SKM-1 treated with dmso at 0.1 percent for 144 hours (cell line): ENCODE results near the gene TMEM51.

Experiments used
- DNase-seq: peaks from one replicate; lab custom pipeline; 2025; ENCODE audit not compliant: unreplicated experiment; lab: John Stamatoyannopoulos, UW

The TMEM51 gene

DNA sequence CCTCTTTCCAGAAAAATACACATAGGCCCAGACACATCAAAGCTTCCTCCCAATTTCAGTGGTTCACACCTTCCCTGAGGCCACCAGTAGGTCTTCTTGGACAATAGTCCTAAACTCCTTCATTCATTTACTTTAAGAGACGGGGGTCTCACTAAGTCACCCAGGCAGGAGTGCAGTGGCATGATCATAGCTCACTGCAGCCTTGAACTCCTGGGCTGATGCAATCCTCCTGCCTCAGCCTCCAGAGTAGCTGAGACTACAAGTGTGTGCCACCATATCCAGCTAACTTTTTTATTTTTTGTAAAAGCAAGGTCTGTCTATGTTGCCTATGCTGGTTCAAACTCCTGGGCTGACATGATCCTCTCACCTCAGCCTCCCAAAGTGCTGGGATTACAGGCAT, 85.2 kb downstream of the TMEM51 start:
- DNase-seq = no peak

DNA sequence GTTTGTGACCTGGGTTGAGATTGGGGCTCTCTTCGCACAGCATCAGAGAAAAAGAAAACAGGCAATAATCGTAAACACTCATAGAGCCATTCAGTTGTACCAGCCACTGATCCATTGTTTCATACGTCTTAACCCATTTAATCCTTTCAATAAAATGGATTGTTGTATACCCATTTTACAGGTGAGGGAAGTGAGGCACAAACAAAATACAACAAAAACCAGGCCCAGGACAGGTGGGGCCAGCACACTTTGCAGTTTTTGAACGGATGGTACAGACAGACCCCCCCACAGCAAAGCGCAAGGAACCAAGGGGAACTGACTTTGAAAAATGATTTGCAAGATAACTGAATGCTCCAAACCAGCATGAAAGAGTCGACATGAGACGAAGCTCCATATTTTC, 89.2 kb downstream of the TMEM51 start:
- DNase-seq = no peak

DNA sequence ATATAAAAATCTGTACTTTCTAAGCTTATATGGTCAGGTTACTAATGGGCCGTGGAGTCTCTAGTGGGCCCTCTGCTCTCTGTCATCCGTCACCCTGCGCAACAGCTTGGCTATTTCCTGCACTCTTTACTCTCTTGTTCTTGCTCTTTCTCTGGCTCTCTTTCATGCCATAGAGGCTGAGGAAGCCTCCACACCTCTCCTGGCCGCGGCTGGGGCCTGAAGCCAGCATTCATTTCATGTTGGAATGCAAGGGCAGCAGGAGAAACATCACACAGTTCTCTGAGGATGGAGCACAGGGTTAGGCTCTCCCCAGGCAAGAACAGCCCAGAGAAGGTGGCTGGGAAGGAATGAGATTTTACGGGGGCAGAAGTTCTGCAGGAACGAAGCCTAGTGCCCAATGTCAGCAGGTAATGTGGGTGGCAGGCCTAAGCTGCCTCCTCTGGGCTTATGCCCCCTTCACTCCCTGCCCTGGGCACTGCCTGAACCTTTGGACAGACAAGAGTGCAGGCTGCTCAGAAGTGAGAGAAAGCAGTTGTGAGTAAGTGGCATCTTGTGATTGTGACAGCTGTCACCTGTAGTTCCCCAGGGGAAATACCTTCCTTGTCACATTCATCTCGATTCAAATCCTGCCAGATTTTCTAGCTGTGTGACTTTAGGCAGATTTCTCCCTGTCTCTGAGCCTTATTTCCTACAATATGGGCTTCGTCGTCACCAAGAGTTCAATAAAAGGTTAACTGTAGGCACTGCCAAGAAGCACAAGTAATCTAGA, 89.9 kb downstream of the TMEM51 start:
- no peak for DNase-seq

DNA sequence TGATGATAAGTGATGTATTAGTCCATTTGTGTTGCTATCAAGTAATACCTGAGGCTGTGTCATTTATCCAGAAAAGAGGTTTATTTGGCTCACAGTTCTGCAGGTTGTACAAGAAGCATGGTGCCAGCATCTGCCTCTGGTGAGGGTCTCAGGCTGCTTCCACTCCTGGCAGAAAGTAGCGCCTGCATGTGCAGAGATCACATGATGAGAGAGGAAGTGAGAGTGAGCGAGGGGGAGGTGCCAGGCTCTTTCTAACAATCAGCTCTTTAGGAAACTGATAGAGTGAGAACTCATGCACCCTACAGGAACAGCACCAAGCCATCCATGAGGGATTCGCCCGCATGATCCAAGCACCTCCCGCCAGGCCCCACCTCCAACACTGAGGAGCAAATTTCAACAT, 91.3 kb downstream of the TMEM51 start:
- DNase-seq = no peak

DNA sequence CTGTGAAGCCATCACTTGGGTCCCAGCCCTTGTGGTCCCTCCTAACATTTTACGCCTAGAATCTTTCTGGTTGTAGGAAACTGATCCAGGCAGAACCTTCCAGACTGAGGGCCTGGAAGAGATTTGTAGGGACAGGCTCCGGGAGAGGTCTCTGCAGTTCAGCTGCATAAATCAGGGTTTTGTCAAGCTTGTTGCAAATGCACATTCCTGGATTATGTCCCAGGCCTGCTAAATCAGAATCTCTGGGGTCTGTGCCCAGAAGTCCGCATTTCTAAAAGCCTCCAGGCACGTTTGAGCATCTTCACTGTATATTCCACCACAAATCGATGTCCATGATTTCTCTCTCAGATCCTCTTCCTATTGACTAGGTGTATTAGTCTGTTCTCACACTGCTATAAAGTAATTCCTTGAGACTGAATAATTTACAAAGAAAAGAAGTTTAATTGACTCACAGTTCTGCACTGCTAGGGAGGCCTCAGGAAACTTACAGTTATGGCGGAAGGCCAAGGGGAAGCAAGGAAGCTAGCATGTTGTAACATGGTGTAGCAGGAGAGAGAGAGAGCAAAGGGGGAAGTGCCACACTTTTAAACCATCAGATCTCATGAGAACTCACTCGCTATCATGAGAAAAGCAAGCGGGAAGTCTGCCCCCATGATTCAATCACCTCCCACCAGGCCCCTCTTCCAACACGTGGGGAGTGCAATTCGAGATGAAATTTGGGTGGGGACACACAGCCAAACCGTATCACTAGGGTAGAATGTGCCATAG, 92.2 kb downstream of the TMEM51 start:
- DNase-seq = peak; percentile 72

DNA sequence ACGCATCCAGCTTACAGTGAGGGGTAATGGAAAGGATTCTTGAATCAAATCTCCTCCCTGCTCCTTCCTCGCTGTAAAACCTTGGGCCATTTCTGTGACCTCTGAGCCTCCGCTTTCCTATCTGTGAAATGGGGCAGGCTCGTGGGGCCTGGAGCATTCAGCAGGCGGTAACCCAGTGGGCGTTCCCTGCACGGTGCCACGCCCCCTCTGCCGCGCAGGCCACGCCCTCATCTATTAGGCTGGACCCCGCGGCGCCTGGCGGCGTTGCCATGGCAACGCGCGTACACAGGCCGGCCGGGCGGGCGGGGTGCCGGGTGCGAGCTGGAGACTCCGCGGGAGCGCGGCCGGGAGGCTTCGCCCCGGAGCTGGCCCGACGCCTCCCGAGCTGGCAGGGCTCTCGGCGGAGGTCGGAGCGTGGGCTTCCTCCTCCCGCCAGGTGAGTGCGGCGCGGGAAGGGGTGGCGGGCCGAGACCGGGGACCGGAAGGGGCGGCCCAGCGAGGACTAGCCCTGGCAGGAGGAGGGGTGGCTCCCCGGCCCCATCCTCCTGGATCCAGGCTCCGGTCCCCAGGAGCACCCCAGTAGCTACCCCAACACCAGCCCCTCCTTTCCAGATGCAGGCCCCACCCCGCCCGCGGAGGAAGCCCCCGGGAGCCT, 93.5 kb downstream of the TMEM51 start, which contains the start of gene FHAD1:
TSS of gene FHAD1 (plus strand) at position 264 of the 655 bp plus-strand sequence. CDS start 4,562 bp downstream, outside the sequence.
- DNase-seq = no peak

DNA sequence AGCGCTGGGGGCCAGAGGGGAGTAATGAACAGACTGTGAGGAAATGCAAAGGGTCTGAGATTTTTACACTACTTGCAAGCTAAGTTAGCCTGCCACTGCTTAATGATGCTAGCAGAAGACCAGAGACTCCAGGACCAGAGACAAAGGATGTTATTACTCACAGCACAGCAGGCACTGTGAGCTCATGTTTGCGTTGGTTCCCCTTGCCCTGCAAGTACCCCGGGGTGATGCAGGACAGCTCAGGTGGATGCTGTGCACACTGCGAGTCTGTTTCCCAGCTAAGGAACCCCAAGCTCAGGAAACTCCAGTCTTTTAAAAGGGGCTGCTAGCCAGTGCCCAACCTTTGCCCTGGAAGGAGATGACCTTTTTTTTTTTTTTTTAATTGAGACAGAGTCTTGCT, 94.7 kb downstream of the TMEM51 start:
- DNase-seq = no peak

DNA sequence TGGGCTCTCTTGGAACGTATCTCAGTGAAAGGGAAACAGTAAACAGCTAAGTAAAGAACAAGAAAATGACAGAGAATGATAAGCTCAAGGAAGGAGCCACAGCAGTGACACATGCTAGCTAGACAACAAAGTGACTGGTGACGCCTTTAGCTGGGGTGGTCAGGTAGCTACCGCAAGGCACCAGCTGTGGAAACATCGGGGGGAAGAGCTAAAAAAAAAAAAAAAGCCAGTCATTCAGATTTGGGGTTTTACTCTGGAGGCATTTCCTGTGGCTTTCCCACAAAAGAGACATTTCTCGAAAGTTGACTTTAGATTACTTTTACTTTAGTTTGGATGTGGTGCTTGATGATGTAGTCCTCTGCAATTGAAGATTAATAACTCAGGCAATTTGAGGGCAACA, 95.5 kb downstream of the TMEM51 start:
- DNase-seq = no peak

DNA sequence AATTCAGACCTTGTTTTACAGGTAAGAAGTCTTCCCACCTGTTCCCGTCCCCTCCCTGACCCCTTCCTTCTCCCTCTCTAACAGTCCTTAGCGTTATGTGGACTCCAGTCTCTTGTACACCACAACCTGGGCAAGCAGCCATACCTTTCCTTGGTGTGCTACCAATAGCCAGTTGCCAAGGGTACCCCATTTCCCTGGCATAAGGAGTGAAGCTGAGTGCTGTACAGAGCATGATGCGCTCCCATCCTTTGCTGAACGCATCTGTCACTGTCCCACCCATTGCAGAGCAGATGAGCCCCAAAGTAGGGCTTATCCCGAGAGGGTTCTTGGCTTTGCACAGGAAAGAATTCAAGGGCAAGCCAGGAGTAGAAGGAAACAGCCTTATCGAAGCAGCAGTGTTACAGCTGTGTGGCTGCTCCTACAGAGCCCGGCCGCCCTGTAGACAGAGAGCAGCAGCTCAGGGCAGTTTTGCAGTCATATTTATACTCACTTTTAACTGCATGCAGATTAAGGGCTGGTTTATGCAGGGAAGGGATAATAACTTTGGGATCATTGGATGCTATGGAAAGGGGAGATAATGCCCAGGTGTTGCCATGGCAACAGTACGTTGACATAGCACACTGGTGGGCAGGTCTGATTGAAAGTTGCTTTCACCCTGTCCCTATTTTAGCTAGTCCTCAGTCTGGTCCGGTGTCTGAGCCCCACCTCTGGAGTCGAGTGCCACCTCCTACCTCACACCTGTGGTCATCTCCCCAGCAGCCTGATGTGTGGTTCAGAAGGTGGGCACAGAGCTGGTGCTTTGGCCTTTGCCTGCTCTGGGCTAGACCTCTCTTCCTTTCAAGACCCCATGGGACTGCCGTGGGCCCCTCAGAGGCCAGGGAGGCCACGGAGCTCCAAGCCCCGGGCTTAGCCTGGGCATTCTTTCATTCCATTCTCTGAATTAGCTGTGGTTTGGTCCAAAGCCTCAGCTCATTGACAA, 98.6 kb downstream of the TMEM51 start:
- no peak for DNase-seq

DNA sequence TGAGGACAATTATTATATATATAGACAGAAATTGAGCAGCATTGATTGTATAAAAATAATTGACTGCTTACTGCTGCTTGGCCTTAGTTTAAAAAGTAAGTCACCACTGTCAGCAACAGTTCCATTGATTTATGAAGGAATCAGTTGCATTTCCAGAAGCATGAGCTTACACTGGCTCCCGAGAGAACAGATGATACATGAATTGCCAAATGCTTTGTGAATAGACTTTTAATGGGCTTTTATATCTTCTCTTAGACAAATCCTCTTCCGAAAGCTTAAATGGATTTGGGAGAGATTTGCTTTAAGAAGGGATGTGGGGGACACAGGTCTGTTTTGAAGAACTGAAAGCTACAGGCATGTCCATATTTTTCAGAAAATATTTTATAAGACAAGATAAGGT, 101.0 kb downstream of the TMEM51 start:
- DNase-seq = no peak

DNA sequence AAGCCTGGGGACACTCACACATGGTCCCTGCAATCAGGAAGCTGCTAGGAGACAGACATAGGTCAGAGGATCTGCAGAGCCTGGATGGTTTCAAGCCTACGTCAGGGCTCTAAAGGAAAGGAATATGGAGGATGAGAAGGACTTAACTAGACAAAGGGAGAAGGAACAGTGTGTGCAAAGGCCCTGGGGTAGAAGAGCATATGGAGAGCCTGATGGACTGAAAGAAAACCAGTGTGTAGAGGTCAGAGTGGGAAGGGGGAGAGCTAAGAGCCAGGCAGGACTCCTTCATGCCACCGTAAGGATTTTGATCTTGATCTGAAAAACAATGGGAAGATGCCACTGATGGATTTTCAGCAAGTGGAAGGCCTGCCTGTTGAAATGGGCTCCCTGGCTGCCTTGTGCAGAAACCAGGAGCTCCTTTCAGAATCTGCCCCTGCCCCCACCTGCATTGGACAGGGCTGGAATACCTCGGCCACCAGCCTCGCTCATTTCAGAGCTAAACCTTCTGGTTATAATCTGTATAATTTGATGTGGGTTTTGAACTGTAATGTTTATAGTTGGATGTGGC, 102.1 kb downstream of the TMEM51 start:
- DNase-seq = no peak

DNA sequence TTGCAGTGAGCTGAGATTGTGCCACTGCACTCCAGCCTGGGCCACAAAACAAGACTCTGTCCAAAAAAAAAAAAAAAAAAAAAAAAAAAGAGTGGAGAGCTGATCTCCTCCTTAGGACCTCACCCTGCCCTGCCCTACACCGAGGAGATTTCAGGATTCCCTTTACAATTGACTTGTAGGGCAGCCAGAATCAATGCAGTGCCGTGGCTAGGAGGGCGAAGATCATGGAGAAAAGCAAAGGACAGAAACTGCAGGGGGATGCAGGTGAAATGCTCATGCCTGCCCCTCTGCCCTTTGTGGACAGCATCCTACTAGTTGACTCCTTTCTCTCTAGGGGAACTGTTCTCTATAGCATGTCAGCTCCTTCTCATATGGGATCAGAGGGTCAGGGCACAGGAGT, 103.0 kb downstream of the TMEM51 start:
- no peak for DNase-seq

DNA sequence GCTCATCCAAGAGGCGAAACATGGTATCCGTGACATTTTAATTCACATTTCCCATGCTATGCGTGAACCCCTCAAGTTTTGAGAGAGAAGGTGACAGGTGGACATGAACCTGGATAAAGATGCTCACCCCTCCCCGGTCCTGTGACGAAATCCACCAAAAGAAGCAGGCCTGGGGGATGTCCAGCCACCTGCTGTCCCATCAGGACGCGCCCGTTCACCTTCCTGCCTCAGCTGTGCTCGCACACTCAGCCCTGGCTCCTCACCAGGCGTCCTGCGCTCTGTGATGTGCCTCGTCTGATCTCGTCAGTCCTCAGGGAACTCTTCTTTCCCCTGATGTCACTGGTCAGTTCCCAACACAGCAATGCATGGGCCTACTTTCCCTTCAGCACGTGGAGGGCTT, 103.8 kb downstream of the TMEM51 start:
- no peak for DNase-seq

DNA sequence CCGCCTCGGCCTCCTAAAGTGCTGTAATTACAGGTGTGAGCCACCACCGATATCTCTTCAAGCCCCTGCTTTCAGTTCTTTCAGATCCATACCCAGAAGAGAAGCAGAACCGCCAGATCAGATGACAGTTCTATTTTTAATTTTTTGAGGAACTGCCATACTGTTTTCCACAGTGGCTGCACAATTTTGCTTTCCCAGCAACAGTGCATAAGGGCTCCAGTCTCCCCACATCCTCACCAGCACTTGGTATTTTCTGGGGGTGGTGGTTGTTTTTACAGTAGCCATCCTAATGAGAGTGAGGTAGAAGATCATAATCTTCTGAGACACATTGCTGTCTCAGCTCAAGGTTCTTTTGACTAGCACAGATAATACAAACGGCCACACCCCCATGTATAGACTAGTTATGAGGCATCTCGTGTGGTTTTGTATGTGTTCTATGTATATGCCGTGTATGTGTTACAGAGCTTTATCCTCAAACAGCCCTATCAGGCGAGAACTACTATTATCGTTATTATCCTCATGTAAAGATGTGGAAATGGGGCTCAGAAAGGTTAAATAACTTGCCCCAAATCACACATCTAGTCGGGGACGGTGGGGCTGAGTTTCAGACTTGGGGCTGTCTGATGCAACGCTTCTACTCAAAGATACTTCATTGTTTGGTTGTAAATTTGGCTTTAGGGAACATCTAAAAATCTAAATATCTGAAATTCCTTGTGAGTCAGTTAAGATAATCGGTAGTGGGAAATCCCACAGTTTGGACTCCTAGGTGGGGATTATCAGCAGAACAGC, 105.5 kb downstream of the TMEM51 start:
- DNase-seq = no peak

DNA sequence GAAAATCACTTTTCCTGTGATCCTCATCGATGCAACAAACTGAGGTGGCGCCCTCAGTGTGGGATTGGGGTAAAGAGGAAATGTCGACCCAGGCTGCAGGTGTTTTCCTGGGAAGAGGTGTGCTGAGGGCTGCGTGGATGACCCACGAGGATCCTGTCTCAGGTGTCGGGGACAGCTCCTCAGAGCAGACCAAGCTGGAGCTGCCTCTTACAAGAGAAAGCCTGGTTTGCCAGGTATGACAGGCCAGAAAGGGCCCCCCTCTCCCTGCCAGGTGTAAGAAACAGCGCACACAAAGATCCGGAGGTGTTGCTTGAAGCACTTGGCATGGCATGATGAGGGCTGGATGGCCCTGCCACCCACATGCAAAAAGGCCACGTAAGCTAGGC, 106.1 kb downstream of the TMEM51 start:
- DNase-seq = no peak

DNA sequence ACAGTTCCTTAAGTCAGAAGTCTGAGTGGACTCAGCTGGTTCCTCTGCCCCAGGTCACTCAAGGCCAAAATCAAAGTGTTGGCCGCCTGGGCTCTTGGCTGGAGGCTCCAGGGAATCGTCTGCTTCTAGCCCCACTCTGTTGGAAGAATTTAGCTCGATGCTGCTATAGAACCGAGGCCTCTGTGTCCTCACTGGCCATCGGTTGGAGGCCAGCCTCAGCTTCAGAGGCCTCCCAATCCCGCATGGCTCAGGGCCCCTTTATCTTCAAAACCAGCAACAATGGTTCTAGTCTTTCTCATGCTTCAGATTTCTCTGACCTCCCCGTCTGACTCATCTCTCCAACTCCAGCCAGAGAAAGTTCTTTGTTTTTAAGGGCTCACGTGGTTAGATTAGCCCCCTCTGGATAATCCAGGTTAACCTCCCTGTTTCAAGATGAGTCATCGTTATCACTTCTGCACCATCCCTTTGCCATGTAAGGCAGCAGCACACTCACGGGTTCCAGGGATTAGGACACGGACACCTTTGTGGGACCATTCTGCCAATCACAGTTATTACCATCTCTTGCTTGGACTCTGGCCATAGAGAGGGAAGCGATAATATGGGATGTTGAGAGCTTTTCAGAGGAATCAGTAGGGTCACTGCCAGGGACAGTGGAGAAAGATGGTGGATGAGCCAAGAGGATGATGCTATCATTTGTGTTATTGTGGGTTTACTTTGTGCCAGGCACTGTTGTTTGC, 107.0 kb downstream of the TMEM51 start:
- DNase-seq = no peak

DNA sequence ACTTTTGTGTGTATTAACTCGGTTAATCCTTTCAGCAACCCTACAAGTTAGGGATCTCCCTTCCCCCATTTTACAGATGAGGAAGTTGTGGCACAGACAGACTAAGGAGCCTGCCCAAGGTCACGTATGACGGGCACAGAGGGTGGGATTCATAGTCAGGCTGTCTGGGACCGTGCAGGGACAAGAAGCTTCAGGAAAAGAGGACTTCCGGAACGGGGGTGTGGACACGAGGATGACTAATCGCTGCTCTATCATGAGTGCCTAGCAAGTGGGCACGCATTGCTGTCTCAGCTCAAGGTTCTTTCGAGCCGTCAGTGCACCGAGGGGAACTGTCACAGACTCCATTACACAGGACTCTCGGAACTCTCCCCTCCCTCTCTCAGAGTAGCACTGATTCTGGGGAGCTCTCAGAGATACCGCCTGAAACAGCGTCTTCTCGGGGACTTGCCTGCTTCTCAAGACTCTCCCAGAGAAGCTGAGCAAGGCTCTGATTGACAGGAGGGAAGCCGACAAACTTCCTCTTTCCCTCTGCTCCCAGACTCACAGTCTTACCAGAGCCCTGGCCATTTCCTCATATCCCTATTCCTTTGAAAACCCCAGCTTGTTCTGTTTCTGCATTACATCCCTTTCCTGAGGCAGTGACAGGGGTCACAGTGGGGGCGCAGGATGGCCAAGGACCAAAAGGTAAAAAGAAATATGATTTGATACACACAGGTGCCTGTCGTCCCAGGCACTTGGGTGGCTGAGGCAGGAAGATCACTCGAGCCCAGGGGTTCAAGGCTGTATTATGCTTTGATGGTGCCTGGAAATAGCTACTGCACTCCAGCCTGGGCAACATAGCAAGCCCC, 107.8 kb downstream of the TMEM51 start:
- peak; percentile 76 for DNase-seq

DNA sequence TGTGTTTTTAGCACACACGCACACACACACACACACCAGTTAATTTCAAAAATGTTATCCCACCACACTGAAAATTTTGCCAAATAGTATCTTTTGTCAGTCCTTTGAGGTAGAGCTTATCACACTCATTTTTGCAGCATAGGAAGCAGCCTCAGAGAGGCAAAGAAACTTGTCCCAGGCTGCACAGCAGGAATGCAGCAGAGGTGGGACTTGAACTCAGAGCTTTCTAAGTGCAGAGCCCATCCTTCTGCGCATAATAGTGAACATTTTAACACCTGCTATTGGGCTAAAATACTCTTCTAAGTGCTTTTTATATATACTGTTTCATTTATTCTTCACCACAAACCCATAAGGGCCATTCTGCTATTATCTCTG, 108.4 kb downstream of the TMEM51 start:
- DNase-seq = no peak
